H1 (cell line): ENCODE data around the gene HS3ST3B1. TPM values are rescaled to one million over a fixed set of nuclear protein-coding genes. Genes with fewer than 3 reads are reported as not detected.

Experiments
- BCL11A ChIP-seq, 2 experiments: IDR thresholded peaks; one replicate each; pipeline ENCODE4 v1.6.1; 2011; ENCODE audit warnings: low read depth in 2 of 2, low read length in 2 of 2, mild to moderate bottlenecking in 2 of 2
- CBX8 ChIP-seq: fragments of 300-800, 300-1000 bp; sonication (generic); IDR thresholded peaks from 2 replicates; pipeline ENCODE4 v1.7.1; 2016; ENCODE audit warnings: low read depth, low read length, borderline replicate concordance
- CHD1 ChIP-seq: IDR thresholded peaks from 2 replicates; pipeline ENCODE4 v1.6.1; 2012; ENCODE audit warnings: low read depth, low read length, improper control_type of control experiment
- CTBP2 ChIP-seq: IDR thresholded peaks from 2 replicates; pipeline ENCODE4 v1.7.0; 2011; ENCODE audit warnings: borderline replicate concordance, mild to moderate bottlenecking, moderate library complexity, mixed read lengths, low read length; ENCODE audit not compliant: insufficient read depth, insufficient read length
- EP300 ChIP-seq, 2 experiments: IDR thresholded peaks; 1 replicate in 1 of 2; 2 replicates in 1 of 2; pipeline ENCODE4 v1.6.1; 2011 to 2012; ENCODE audit warnings: low read depth in 2 of 2, low read length in 2 of 2, mild to moderate bottlenecking in 2 of 2, borderline replicate concordance in 1 of 2, inconsistent platforms in 1 of 2, moderate library complexity in 1 of 2
- KDM5A ChIP-seq: fragments of 200-600 bp; IDR thresholded peaks from 2 replicates; pipeline ENCODE4 v1.7.1; 2012; ENCODE audit warnings: mild to moderate bottlenecking, low read length, inconsistent platforms, mixed read lengths
- NANOG ChIP-seq: IDR thresholded peaks from 2 replicates; pipeline ENCODE4 v1.6.1; 2011; ENCODE audit warnings: low read length, low read depth, mild to moderate bottlenecking, inconsistent platforms; ENCODE audit not compliant: insufficient read depth, poor library complexity, severe bottlenecking
- PHF8 ChIP-seq: fragments of 200-600 bp; sonication (generic); conservative IDR thresholded peaks from 2 replicates; pipeline ENCODE4 v1.7.1; 2012; ENCODE audit warnings: low read depth, mild to moderate bottlenecking, inconsistent platforms, low read length, moderate library complexity
- POLR2AphosphoS5 ChIP-seq: IDR thresholded peaks from 2 replicates; pipeline ENCODE4 v1.6.1; 2011; ENCODE audit warnings: low read depth, low read length
- RFX5 ChIP-seq: IDR thresholded peaks from 2 replicates; pipeline ENCODE4 v1.6.1; 2011; ENCODE audit warnings: low read depth, low read length, improper control_type of control experiment, borderline replicate concordance
- RNF2 ChIP-seq: fragments of 200-900, 300-1000 bp; sonication (generic); IDR thresholded peaks from 2 replicates; pipeline ENCODE4 v1.7.1; 2016; ENCODE audit warnings: borderline replicate concordance, low read depth, mild to moderate bottlenecking, antibody characterized with exemption, low read length; ENCODE audit not compliant: poor library complexity, severe bottlenecking; ENCODE audit errors: missing control alignments
- SAP30 ChIP-seq: fragments of 300-600 bp; sonication (generic); IDR thresholded peaks from 2 replicates; pipeline ENCODE4 v1.7.1; 2012; ENCODE audit warnings: low read length, moderate library complexity, mild to moderate bottlenecking, inconsistent platforms; ENCODE audit not compliant: insufficient read depth, insufficient replicate concordance
- SIX5 ChIP-seq: IDR thresholded peaks from 2 replicates; pipeline ENCODE4 v1.6.1; 2011; ENCODE audit warnings: mild to moderate bottlenecking, low read depth, low read length
- SP2 ChIP-seq: IDR thresholded peaks from 2 replicates; pipeline ENCODE4 v1.6.1; 2012; ENCODE audit warnings: mild to moderate bottlenecking, low read length, inconsistent platforms
- SP4 ChIP-seq: IDR thresholded peaks from 2 replicates; pipeline ENCODE4 v1.6.1; 2012; ENCODE audit warnings: low read length, inconsistent platforms
- ZNF274 ChIP-seq: IDR thresholded peaks from 2 replicates; pipeline ENCODE4 v1.7.0; 2012; ENCODE audit warnings: low read length, borderline replicate concordance; ENCODE audit errors: extremely low read depth
- polyA plus RNA-seq, 7 experiments: library from polyadenylated mRNA; depleted of rRNA in 3 of 7; stranded (reverse) in 5 of 7; unstranded in 2 of 7; fragments of >200 nt in 5 of 7; fragments of 200-250 nt in 2 of 7; gene quantifications; 1 replicate in 5 of 7; 2 replicates in 1 of 7; 4 replicates in 1 of 7; pipeline versions ENCODE4 v1.2.1 to v1.2.3, GENCODE V29; 2011 to 2013; ENCODE audit warnings: missing spikeins in 2 of 7, mixed read lengths in 2 of 7
- total RNA-seq: library from RNA; stranded (reverse); fragmentation: NEBNext Ultra II Directional; extraction: Animal tissue kit (Norgen Biotek cat#: 25700); gene quantifications from 2 replicates; pipeline ENCODE4 v1.2.1, GENCODE V29; 2021
- TF ChIP-seq, protein P1 (sequence below): IDR thresholded peaks from 2 replicates; pipeline ENCODE4 v1.6.1; 2011; ENCODE audit warnings: low read depth, mild to moderate bottlenecking, low read length; ENCODE audit not compliant: insufficient read depth
- TF ChIP-seq, protein P2 (sequence below), 3 experiments: IDR thresholded peaks; 1 replicate in 2 of 3; 2 replicates in 1 of 3; pipeline versions ENCODE4 v1.5.1 to v1.6.1; 2011; ENCODE audit warnings: low read length in 3 of 3, mild to moderate bottlenecking in 3 of 3, inconsistent platforms in 2 of 3, low read depth in 1 of 3, moderate library complexity in 1 of 3; ENCODE audit not compliant: insufficient read depth in 1 of 3; ENCODE audit errors: control extremely low read depth in 1 of 3
- TF ChIP-seq, protein P3 (sequence below): IDR thresholded peaks from 2 replicates; pipeline ENCODE4 v1.6.1; 2012; ENCODE audit warnings: inconsistent platforms

HS3ST3B1 gene
- total and polyA plus RNA-seq, 2 of the 8 experiments (the other 6 are each of a cell fraction or from before 2014, with no cell fraction given): 4.7 to 14.4 TPM

DNA sequence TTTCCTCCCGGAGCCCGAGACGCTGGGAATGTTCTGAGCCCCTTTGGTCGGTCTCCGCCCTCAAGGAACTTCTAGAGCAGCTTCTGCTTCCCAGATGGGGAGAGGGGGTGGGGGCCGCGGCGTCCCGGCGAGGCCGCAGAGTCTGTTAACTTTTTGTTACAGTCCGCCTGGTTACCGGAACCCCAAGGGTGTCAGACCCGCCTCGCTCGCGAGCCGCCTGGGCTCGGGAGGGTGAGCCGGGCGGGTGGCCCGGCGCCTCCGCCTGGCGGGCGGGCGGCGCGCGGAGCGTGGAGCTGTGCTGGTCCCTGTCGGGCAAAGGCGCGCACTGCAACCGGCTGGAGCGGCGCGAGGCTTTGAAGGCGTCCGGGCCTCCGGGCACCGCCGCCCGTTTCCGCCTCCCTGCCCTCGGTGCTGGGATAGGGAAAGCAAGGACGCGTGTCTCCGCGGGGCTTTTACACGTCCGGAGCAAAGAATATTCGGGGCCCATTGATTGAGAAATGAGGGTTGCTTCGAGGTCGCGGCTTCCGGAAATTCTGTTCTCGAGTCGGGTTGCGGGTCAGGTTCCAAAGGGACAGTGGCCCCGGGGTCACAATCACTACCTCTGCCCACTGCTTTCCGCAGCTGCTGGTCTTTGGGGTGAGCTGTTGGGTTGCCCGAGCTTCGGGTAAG lies 1.7 kb downstream of the HS3ST3B1 start (continued):
- TF ChIP-seq SIX5 (no peak), CTBP2 (peak; percentile 40), ZNF274 (no peak), NANOG (no peak), PHF8 (0 out of 2 replicates have a peak, but pooled peaks have one; percentile 9), EP300 (IDR thresholded peaks at IDR 0.05; ENCODE audit: borderline replicate concordance in 1 of 2, low read depth in 2 of 2, low read length in 2 of 2) (no peak), RFX5 (no peak), SAP30 (no peak), KDM5A (no peak), BCL11A (IDR thresholded peaks at IDR 0.05; ENCODE audit: low read depth in 2 of 2, low read length in 2 of 2) (no peak), RNF2 (no peak), POLR2AphosphoS5 (no peak), CHD1 (no peak), SP2 (no peak), SP4 (no peak), CBX8 (no peak)
- TF ChIP-seq, protein P1, sequence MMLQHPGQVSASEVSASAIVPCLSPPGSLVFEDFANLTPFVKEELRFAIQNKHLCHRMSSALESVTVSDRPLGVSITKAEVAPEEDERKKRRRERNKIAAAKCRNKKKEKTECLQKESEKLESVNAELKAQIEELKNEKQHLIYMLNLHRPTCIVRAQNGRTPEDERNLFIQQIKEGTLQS: no peak
- TF ChIP-seq, protein P2, sequence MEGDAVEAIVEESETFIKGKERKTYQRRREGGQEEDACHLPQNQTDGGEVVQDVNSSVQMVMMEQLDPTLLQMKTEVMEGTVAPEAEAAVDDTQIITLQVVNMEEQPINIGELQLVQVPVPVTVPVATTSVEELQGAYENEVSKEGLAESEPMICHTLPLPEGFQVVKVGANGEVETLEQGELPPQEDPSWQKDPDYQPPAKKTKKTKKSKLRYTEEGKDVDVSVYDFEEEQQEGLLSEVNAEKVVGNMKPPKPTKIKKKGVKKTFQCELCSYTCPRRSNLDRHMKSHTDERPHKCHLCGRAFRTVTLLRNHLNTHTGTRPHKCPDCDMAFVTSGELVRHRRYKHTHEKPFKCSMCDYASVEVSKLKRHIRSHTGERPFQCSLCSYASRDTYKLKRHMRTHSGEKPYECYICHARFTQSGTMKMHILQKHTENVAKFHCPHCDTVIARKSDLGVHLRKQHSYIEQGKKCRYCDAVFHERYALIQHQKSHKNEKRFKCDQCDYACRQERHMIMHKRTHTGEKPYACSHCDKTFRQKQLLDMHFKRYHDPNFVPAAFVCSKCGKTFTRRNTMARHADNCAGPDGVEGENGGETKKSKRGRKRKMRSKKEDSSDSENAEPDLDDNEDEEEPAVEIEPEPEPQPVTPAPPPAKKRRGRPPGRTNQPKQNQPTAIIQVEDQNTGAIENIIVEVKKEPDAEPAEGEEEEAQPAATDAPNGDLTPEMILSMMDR (IDR thresholded peaks at IDR 0.05; ENCODE audit: control extremely low read depth in 1 of 3, insufficient read depth in 1 of 3, low read depth in 1 of 3, low read length in 3 of 3): peak; percentile 68 to 92 (median 74)
- TF ChIP-seq, protein P3, sequence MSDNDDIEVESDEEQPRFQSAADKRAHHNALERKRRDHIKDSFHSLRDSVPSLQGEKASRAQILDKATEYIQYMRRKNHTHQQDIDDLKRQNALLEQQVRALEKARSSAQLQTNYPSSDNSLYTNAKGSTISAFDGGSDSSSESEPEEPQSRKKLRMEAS: peak; percentile 46
